HEK293T (cell line): ENCODE data around the gene TNFSF8.

Source experiments
- ARNT ChIP-seq: fragments of 450-650 bp; IDR thresholded peaks from 2 replicates; pipeline ENCODE4 v1.6.1; 2017; ENCODE audit warnings: mild to moderate bottlenecking
- BHLHE40 ChIP-seq: fragments of 450-650 bp; IDR thresholded peaks from 2 replicates; pipeline ENCODE4 v1.6.1; 2016; ENCODE audit warnings: mild to moderate bottlenecking, moderate library complexity, borderline replicate concordance
- ELF4 ChIP-seq: fragments of 450-650 bp; IDR thresholded peaks from 2 replicates; pipeline ENCODE4 v1.6.1; 2017; ENCODE audit warnings: antibody characterized with exemption
- FOXA1 ChIP-seq: fragments of 450-650 bp; IDR thresholded peaks from 2 replicates; pipeline ENCODE4 v1.6.1; 2016; ENCODE audit warnings: mild to moderate bottlenecking
- FOXK2 ChIP-seq: fragments of 450-650 bp; IDR thresholded peaks from 2 replicates; pipeline ENCODE4 v1.6.1; 2016; ENCODE audit warnings: mild to moderate bottlenecking
- FOXM1 ChIP-seq: fragments of 450-650 bp; IDR thresholded peaks from 2 replicates; pipeline ENCODE4 v1.6.1; 2017; ENCODE audit warnings: mild to moderate bottlenecking, borderline replicate concordance
- HDGF ChIP-seq: fragments of 450-650 bp; IDR thresholded peaks from 2 replicates; pipeline ENCODE4 v1.6.1; 2017; ENCODE audit warnings: antibody characterized with exemption, borderline replicate concordance
- NFRKB ChIP-seq: fragments of 450-650 bp; IDR thresholded peaks from 2 replicates; pipeline ENCODE4 v1.6.1; 2016; ENCODE audit warnings: mild to moderate bottlenecking, moderate library complexity
- PKNOX1 ChIP-seq: fragments of 450-650 bp; IDR thresholded peaks from 2 replicates; pipeline ENCODE4 v1.6.1; 2016
- SP1 ChIP-seq: fragments of 450-650 bp; IDR thresholded peaks from 2 replicates; pipeline ENCODE4 v1.6.1; 2017
- SUZ12 ChIP-seq: fragments of 450-650 bp; IDR thresholded peaks from 2 replicates; pipeline ENCODE4 v1.6.1; 2016; ENCODE audit warnings: mild to moderate bottlenecking
- TARDBP ChIP-seq: fragments of 450-650 bp; IDR thresholded peaks from 2 replicates; pipeline ENCODE4 v1.6.1; 2016
- ZNF384 ChIP-seq: fragments of 450-650 bp; IDR thresholded peaks from 2 replicates; pipeline ENCODE4 v1.6.1; 2016

- TF ChIP-seq FOXM1 (no peak), SP1 (no peak), NFRKB (no peak), BHLHE40 (no peak), SUZ12 (no peak), ARNT (no peak), FOXK2 (no peak), TARDBP (no peak), HDGF (no peak), ZNF384 (no peak), FOXA1 (no peak), PKNOX1 (no peak), ELF4 (no peak)
Measured at GRCh38 chr9:114855488-114855887, 74.9 kb downstream of the TNFSF8 start.
